GM12874 (cell line): ENCODE results near the gene PRL.

Source experiments
- TF ChIP-seq, protein P1 (sequence below): IDR thresholded peaks from 2 replicates; pipeline ENCODE4 v1.5.1; 2011; ENCODE audit warnings: low read depth, mild to moderate bottlenecking, control low read depth, low read length, moderate library complexity; ENCODE audit not compliant: insufficient read depth

The PRL gene

DNA sequence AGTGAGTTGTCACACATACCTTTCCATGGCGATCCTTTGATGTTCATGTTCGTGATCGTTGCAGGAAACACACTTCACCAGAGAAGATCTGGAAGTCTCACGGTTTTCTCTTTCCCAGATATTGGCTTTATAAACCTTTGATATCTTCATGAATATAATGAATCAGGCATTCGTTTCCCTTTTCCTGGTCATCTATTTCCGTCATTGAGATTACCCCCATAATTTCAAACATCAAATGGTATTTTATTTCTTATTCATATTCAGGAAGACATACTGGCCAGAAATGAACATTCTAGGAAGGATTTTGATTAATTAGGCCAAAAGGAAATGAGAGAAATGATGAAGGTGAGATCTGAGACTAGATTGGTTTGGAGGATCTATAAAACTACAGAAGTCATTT lies at the start of gene PRL:
Gene PRL, minus strand, starts transcription at position 101 of the 400 bp plus-strand sequence. Its CDS starts 54 bp downstream, at position 47.
- TF ChIP-seq, protein P1, sequence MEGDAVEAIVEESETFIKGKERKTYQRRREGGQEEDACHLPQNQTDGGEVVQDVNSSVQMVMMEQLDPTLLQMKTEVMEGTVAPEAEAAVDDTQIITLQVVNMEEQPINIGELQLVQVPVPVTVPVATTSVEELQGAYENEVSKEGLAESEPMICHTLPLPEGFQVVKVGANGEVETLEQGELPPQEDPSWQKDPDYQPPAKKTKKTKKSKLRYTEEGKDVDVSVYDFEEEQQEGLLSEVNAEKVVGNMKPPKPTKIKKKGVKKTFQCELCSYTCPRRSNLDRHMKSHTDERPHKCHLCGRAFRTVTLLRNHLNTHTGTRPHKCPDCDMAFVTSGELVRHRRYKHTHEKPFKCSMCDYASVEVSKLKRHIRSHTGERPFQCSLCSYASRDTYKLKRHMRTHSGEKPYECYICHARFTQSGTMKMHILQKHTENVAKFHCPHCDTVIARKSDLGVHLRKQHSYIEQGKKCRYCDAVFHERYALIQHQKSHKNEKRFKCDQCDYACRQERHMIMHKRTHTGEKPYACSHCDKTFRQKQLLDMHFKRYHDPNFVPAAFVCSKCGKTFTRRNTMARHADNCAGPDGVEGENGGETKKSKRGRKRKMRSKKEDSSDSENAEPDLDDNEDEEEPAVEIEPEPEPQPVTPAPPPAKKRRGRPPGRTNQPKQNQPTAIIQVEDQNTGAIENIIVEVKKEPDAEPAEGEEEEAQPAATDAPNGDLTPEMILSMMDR = no peak

DNA sequence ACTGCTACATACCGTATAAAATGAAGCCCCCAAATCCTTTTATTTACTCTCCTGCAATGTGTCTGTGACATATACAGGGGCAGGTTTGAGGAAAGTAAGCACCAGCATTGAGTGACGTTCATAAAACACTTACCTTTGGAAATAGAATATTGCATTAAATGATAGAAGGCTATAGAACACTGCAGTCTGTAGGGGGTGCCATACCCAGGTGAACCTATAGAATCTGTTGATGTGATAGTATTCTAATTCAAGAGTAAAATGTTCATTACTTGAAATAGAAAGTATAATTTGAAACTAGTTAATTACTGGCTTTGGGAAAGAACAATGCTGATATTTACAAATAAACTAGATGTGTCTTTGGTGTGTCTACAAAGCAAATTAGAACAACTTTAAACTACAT lies 47.0 kb upstream of the PRL start:
- TF ChIP-seq, protein P1 = no peak; the same call in 1 of the 2 replicates

DNA sequence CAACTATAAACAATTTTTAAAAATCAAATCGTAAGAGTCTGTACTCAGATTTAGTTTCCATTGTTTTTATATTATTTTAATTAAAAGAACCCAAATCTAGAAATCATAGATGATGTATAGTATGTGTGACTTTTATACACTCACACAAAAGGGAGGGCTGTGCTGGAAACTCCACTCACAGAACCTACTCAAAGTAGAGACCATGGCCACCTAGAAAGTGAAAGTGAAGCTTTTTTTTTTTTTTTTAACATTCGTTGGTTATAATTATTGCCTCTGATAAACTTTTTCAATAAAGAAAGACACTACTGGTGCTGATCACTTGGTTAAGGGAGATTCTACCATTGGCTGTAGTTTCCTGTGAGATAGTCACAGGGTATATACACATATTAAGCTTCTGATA lies 37.9 kb upstream of the PRL start:
- TF ChIP-seq, protein P1 = no peak

DNA sequence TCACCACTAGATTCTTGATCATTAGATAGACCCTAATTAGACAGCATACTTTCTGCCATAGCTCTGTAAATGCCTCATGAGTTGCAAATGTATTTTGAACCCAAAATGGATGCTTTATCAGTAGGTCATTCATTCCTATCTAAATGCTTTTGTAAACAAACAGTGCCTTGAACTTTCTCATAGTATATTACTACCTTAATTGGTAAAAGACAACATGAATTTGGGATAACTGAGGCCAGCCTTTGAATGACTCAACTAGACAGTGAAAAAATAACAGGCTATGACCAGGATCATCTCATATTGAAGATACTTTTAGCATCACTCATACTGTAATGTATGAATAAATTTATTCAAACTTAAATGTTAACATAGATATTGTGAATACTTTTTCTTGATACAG lies 37.0 kb upstream of the PRL start:
- TF ChIP-seq, protein P1 = no peak

DNA sequence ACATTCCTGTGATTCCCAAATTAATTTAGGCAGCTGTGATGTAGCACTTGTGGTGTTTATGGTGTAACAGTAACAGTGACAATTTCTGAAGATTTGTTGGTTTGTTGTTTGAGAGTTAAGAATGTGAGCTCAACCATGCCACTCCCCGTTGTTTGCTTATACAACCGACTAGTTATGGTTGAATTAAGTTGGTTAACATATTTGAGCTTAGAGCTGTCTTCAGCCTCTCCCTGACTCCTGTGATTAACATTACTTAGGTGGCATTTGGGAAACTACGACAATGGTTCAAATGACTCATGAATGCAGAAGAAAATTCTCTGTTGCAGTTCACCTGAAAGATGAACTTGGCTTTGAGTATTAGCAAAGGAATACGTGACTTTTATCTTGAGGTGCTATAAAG lies 35.9 kb upstream of the PRL start:
- TF ChIP-seq, protein P1 = no peak

DNA sequence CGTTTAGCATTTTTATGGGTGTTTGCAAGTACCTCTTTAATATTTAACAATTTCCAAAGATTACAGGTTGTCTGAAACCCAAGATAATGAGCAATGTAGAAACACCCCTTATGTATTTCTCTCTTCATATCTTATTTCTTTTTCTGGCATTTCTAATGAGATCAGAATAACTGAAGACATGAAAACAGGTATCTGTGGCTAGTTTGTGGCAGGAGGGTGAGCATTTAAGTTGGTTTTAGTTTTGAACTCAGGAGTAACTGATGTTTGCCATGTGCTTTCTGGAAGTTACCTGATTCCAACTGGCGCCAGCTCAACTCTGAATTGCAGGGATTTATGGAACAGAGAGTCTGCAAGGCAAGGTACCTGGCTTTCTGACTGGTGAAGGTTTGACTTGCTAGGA lies 35.4 kb upstream of the PRL start:
- TF ChIP-seq, protein P1 = no peak

DNA sequence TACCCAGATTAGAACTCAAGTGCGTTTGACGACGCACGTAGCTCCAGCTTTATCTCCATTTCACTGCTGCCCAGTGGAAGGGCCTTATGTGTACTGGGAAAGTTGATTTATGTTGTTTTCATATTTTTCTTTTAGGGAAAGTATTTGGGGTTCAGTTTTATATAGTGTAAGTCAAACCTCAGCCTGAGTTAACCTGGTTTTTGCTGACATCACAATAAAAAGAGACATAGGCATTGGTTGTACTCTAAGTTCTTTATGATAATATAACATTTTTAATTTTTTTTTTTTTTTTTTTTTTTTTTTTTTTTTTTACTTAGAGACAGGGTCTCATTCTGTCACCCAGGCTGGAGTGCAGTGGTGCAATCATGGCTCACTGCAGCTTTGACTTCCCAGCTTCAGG lies 34.1 kb upstream of the PRL start:
- TF ChIP-seq, protein P1 = no peak

DNA sequence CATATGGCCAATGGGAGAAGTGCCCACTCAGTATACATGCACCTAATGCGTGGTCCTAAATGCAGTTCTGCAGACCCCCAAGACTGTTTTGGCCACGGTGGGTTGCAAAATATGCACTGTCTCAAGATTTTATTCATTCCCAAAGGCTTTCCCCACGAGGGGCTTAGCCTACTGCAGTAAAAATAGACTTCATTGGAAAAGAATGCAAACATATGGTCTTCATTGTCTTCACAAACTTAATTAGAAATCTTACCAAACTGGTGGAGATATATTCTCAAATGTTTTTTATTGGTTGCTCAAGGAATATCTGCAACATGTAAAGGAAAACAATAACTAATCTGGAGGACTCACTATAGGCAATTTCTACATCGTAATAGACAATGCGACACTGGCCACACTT lies 31.6 kb upstream of the PRL start:
- TF ChIP-seq, protein P1 = no peak
